Esophagus squamous epithelium (tissue), 5 donors: ENCODE results near the gene SESN3. TPM values are rescaled to one million over a fixed set of nuclear protein-coding genes. Genes with fewer than 3 reads are reported as not detected.
A peak's percentile ranks its signal among the peaks of the same experiment; 100 is the strongest.

Source experiments
- DNase-seq: peaks from one replicate; lab custom pipeline; 2025; lab: John Stamatoyannopoulos, UW
- H3K27ac ChIP-seq, 4 donors: fragments of 200-600 bp; sonication (generic); one replicate each; pipeline ENCODE4 v1.5.1; 2016 to 2019; ENCODE audit warnings: mild to moderate bottlenecking in 1 of 4
- H3K27me3 ChIP-seq, 4 donors: fragments of 200-600 bp; sonication (generic); 1 replicate in 3 of 4; 2 replicates in 1 of 4; pipeline versions ENCODE4 v1.5.1 to v1.6.0; 2017 to 2021; ENCODE audit warnings: antibody characterized with exemption in 1 of 4
- H3K36me3 ChIP-seq, 3 donors: fragments of 200-600 bp; sonication (generic); one replicate each; pipeline ENCODE4 v1.5.1; 2016 to 2019
- H3K4me1 ChIP-seq, 3 donors: fragments of 200-600 bp; sonication (generic); one replicate each; pipeline ENCODE4 v1.5.1; 2017 to 2019
- H3K4me3 ChIP-seq, 4 donors: fragments of 200-600 bp; sonication (generic); 1 replicate in 3 of 4; 2 replicates in 1 of 4; pipeline ENCODE4 v1.5.1; 2016 to 2019; ENCODE audit warnings: mild to moderate bottlenecking in 2 of 4, moderate library complexity in 1 of 4
- H3K9me3 ChIP-seq, 3 donors: fragments of 200-600 bp; sonication (generic); one replicate each; pipeline ENCODE4 v1.5.1; 2016 to 2019
- POLR2A ChIP-seq, 4 donors: fragments of 450-650 bp; IDR thresholded peaks; one replicate each; pipeline ENCODE4 v1.6.1; 2017; ENCODE audit warnings: antibody characterized with exemption in 4 of 4, mild to moderate bottlenecking in 4 of 4, moderate library complexity in 3 of 4
- WGBS, 2 donors: methylation state at CpG; one replicate each; pipeline ENCODE4 v1.1.5; 2018; 5-methylcytosine and 5-hydroxymethylcytosine counted together
- intact Hi-C: fragments of 100-400 bp; cut with DNase I; formaldehyde crosslinking; loops from one replicate; pipeline ENCODE4 v1.15.0; 2022
- total RNA-seq, 4 donors: library from RNA; depleted of rRNA; stranded (reverse); fragments of >200 nt; gene quantifications; one replicate each; pipeline ENCODE4 v1.1.0, GENCODE V29; 2016
- TF ChIP-seq, protein P1 (sequence below), 6 experiments: fragments of 450-650 bp in 4 of 6; fragments of 200-600 bp in 2 of 6; sonication (generic) in 2 of 6; IDR thresholded peaks; one replicate each; pipeline ENCODE4 v1.5.1; 2016 to 2019; ENCODE audit warnings: antibody characterized with exemption in 6 of 6, mild to moderate bottlenecking in 4 of 6, moderate library complexity in 4 of 6
- donor health status: DM: yes; HTN: yes; CAD: no.

Gene SESN3
- total RNA-seq, 4 donors from 2014 or later = 11.3 to 33.7 (median 22.1) TPM

DNA sequence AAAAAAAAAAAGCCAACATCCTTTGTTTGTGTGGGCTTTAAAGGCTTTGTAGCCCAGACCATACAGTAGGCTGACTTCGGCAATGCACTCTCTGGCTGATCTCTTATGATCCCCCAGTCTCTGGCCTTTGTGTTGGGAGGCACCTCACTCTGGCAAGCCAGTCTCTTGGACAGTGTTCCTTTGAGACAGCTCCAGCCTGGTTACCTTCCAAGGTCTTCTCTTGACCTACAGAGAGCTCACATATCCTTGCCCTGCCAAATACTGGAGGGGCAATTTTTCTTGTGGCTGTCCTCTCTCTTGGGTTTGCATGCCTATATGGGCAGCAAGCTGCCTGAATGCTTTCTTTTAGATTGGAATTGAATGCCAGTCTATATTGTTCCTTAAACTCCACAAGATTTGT lies 69.8 kb downstream of the SESN3 start:
- Histone ChIP-seq H3K4me1 (peaks cover 0 to 13% (median 0%) of the 10 kb centered on the region in 3 donors), H3K4me3 (no peak overlapping the region), H3K27me3 (no peaks in the 10 kb centered on the region), H3K27ac (no peak overlapping the region), H3K36me3 (no peaks in the 10 kb centered on the region), H3K9me3 (no peaks in the 10 kb centered on the region)
- intact Hi-C loops = loop anchor here (5.0 kb wide), 1 partner anchor 601 kb away; no protein-coding TSS in a partner anchor
- no peak for DNase-seq
- TF ChIP-seq, protein P1, sequence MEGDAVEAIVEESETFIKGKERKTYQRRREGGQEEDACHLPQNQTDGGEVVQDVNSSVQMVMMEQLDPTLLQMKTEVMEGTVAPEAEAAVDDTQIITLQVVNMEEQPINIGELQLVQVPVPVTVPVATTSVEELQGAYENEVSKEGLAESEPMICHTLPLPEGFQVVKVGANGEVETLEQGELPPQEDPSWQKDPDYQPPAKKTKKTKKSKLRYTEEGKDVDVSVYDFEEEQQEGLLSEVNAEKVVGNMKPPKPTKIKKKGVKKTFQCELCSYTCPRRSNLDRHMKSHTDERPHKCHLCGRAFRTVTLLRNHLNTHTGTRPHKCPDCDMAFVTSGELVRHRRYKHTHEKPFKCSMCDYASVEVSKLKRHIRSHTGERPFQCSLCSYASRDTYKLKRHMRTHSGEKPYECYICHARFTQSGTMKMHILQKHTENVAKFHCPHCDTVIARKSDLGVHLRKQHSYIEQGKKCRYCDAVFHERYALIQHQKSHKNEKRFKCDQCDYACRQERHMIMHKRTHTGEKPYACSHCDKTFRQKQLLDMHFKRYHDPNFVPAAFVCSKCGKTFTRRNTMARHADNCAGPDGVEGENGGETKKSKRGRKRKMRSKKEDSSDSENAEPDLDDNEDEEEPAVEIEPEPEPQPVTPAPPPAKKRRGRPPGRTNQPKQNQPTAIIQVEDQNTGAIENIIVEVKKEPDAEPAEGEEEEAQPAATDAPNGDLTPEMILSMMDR (IDR thresholded peaks at IDR 0.05) = no peak
- TF ChIP-seq POLR2A (IDR thresholded peaks at IDR 0.05) = no peak
- WGBS, 2 donors = 70 to 100% methylated on average over 1 of the region's 1 CpG

DNA sequence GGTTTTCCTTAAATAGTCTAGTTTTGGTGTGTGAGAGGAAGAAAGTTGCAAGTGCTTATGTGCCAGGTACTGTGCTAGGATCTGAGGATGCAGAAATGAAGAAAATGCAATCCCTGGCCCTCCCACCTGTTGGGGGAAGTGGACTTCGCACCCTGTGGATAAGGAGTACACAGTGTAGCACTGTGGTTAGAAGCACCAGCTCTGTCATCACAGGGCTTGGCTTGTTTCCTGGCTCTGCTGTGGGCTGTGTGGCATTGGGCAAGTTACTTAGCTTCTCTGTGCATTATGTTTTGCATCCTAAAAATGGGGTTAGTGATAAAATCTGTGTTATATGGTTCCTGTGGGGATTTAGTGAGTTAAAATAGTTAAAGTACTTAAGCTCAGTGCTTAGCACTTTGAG lies 73.2 kb downstream of the SESN3 start:
- no peak for TF ChIP-seq POLR2A (IDR thresholded peaks at IDR 0.05)
- TF ChIP-seq, protein P1 (IDR thresholded peaks at IDR 0.05) = no peak
- intact Hi-C loops = loop anchor here (10.0 kb wide), 2 partner anchors 67 to 547 kb away; no protein-coding TSS in a partner anchor
- H3K27ac ChIP-seq = peak overlapping the region in 2 of 4 donors; percentile 48 to 70
- H3K4me3 ChIP-seq = no peak overlapping the region
- WGBS, 2 donors = 89 to 90% methylated on average over 1 of the region's 1 CpG
- H3K9me3 ChIP-seq = no peaks in the 10 kb centered on the region
- H3K27me3 ChIP-seq = no peaks in the 10 kb centered on the region
- no peak for DNase-seq
- H3K4me1 ChIP-seq = peaks cover 0 to 30% (median 6%) of the 10 kb centered on the region in 3 donors
- no peaks in the 10 kb centered on the region for H3K36me3 ChIP-seq

DNA sequence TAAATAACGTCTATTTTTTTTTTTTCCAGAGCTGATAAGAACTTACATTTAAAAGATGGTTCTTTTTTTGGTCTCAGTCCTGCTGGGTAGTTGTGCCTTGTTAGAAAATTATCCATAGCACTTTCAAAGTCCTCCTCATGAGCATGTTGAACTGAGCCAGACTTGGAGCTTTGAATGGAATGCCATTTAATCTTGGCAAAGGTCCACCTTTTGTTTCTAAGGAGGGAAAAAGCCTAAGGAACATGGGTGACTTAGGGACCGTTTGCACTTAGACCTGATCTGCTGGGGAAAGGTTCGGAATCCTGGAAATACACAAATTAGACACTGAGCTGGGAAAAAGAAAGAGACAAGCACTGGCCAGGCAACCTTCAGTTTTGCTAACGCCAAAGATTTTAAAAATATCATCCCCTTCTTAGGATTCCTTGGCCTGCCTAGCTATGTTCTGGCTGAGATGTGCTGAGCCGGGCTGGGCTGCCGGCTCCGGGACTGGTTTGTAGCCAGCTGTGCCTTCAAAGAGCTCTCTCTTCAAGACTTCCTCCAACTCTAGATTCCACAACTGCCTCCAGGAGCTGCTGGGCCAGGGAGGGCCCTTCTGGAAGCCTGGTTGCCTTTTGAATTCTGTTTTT lies 74.0 kb downstream of the SESN3 start:
- TF ChIP-seq POLR2A (IDR thresholded peaks at IDR 0.05) = no peak
- TF ChIP-seq, protein P1 (IDR thresholded peaks at IDR 0.05) = no peak
- H3K27me3 ChIP-seq = no peaks in the 10 kb centered on the region
- H3K4me1 ChIP-seq = peaks cover 0 to 37% (median 6%) of the 10 kb centered on the region in 3 donors
- H3K4me3 ChIP-seq = no peak overlapping the region
- 45 to 53% methylated on average over 7 of the region's 7 CpGs for WGBS, 2 donors
- no peaks in the 10 kb centered on the region for H3K36me3 ChIP-seq
- no peak for DNase-seq
- peak overlapping the region in 3 of 4 donors; percentile 48 to 70 (median 59) for H3K27ac ChIP-seq
- intact Hi-C loops = loop anchor here (10.0 kb wide), 2 partner anchors 68 to 548 kb away; no protein-coding TSS in a partner anchor
- H3K9me3 ChIP-seq = no peaks in the 10 kb centered on the region

DNA sequence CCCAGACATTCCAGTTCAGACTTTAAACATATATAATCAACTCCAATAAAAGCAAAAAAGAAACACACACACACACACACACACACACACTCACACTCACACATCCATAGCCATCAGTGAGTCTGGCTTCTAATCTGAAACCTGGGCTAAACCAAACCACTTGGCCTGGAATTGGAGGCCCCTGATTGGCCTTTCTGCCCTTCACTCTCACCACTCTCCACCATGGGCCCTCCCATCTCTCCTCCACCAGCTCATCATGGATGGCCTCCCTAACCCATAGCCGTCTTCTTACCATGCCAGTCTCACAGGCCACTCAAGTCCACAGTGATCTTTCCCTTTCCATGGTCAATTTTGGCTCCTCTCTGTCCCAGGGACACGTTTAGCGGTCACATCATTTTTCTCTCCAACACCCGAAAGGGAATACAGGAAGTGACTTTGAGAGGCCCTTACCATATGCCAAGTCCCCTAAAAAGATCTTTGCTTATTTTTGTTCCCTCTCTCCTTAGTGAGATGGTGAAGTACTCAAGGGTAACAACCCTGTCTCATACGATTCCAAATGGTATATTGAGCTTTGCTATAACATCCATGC lies 74.8 kb downstream of the SESN3 start:
- peak overlapping the region in 3 of 4 donors; percentile 11 to 70 (median 48) for H3K27ac ChIP-seq
- H3K36me3 ChIP-seq = no peaks in the 10 kb centered on the region
- H3K9me3 ChIP-seq = no peaks in the 10 kb centered on the region
- H3K27me3 ChIP-seq = no peaks in the 10 kb centered on the region
- peaks cover 0 to 45% (median 10%) of the 10 kb centered on the region in 3 donors for H3K4me1 ChIP-seq
- intact Hi-C loops = loop anchor here (10.0 kb wide), 2 partner anchors 69 to 549 kb away; no protein-coding TSS in a partner anchor
- TF ChIP-seq POLR2A (IDR thresholded peaks at IDR 0.05) = no peak
- TF ChIP-seq, protein P1 (IDR thresholded peaks at IDR 0.05) = no peak
- WGBS, 2 donors = 83 to 84% methylated on average over 5 of the region's 5 CpGs
- DNase-seq = no peak
- no peak overlapping the region for H3K4me3 ChIP-seq

DNA sequence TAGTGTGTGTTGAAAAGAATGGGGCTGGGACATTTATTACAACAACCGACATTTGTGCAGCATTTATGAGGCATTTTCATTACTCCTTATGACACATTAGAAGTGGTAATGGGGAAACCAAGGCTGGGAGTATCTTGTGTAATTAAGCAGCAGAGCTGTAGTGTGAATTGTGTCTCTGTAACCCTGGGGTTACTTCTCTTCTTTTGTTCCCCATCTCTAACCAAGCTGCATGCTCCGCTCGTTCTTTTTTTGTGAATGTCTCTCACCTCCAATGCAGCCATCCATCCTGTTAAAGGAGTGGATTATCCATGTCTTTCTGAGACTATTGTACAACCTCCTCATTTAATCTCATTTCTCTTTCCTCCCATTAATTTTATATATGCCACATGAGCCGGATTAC lies 75.6 kb downstream of the SESN3 start:
- no peak overlapping the region for H3K4me3 ChIP-seq
- WGBS, 2 donors = 92 to 94% methylated on average over 4 of the region's 4 CpGs
- H3K27ac ChIP-seq = no peak overlapping the region
- no peaks in the 10 kb centered on the region for H3K27me3 ChIP-seq
- intact Hi-C loops = loop anchor here (10.0 kb wide), 2 partner anchors 69 to 549 kb away; no protein-coding TSS in a partner anchor
- no peaks in the 10 kb centered on the region for H3K36me3 ChIP-seq
- no peaks in the 10 kb centered on the region for H3K9me3 ChIP-seq
- peaks cover 0 to 54% (median 10%) of the 10 kb centered on the region in 3 donors for H3K4me1 ChIP-seq
- no peak for DNase-seq
- TF ChIP-seq POLR2A (IDR thresholded peaks at IDR 0.05) = no peak
- TF ChIP-seq, protein P1 (IDR thresholded peaks at IDR 0.05) = no peak
